Measurements from ENCODE around the gene PIPOX.

Gene PIPOX

DNA sequence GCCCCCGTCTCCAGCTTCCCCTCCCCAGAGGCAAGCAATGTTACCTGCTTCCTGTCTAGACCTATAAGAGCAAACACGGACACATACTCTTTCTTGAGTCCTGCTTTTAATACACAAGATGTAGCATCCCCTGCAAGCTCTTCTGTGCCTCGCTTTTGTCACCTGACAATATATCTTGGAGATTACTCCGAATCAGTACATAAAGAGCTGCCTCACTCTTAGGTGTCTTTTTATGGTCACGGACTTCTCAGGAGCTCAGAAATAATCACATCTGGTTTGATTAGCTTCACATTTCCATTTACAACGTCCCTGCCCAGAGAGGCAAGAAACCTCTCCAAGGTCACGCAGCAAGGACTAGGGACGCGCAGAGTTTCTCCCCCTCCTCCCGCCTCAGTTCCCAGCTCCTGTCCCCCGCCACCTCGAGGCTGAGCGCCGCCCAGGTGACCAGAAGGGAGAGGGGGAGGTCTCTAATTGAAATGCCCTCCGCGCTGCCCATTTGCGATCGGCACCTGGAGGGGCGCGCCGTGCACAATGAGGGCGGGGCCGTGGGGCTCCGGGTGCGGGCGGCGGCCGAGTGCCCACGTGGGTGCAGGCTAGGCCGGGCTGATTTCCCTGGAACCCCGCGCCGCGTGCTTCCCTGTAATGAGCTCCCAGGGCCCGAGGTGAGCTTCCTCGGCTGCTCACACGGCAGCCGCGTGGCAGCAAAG, 23.3 kb upstream of the PIPOX start:
- Histone ChIP-seq H3K36me3 (ENCODE audit: insufficient read depth) (no peaks in the 10 kb centered on the region), H3K27me3 (ENCODE audit: insufficient read depth, low read depth) (peaks cover 86% of the 10 kb centered on the region), H3K4me2 (no peak overlapping the region), H3K4me1 (ENCODE audit: low read depth, poor library complexity, severe bottlenecking) (no peaks in the 10 kb centered on the region), H2AFZ (ENCODE audit: low read depth) (no peak overlapping the region), H3K4me3 (IDR thresholded peaks at IDR 0.05; ENCODE audit: insufficient read depth, low read depth, low read length) (no peak overlapping the region), H3K79me2 (ENCODE audit: insufficient read depth, low read depth) (no peaks in the 10 kb centered on the region), H3K27ac (no peak overlapping the region), H4K20me1 (ENCODE audit: insufficient read depth) (no peaks in the 10 kb centered on the region), H3K9ac (no peak overlapping the region)
- no peak for TF ChIP-seq CTCF (conservative IDR thresholded peaks at IDR 0.05; ENCODE audit: low read depth, low read length)

DNA sequence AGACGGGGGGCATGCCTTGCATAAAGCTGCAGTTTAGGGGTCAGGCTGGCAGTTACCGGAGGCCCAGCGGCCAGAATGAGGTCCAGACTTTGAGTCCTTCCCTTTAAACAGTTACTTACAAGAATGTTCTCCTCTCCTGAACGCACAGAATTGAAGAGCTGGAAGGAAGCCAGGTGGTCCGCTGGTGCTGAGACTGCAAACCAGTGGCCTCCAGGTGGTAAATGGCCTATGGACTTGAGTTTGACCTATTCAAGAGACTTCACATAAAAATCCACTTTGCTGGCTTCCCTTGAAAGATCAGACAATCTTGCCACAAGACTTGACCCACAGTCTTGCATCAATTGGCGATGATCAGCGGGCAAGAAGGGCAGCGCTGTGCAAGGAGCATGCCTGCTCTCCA, 22.4 kb upstream of the PIPOX start:
- Histone ChIP-seq H3K4me2 (no peak overlapping the region), H3K27me3 (ENCODE audit: insufficient read depth, low read depth) (peaks cover 87% of the 10 kb centered on the region), H2AFZ (ENCODE audit: low read depth) (no peak overlapping the region), H4K20me1 (ENCODE audit: insufficient read depth) (no peaks in the 10 kb centered on the region), H3K79me2 (ENCODE audit: insufficient read depth, low read depth) (no peaks in the 10 kb centered on the region), H3K9ac (no peak overlapping the region), H3K27ac (no peak overlapping the region), H3K4me1 (ENCODE audit: low read depth, poor library complexity, severe bottlenecking) (no peaks in the 10 kb centered on the region), H3K36me3 (ENCODE audit: insufficient read depth) (no peaks in the 10 kb centered on the region), H3K4me3 (IDR thresholded peaks at IDR 0.05; ENCODE audit: insufficient read depth, low read depth, low read length) (no peak overlapping the region)
- no peak for TF ChIP-seq CTCF (conservative IDR thresholded peaks at IDR 0.05; ENCODE audit: low read depth, low read length)

GRCh38 chr17:29021226-29021625, 21.7 kb upstream of the PIPOX start:
- no peak overlapping the region for H3K9ac ChIP-seq
- TF ChIP-seq CTCF (conservative IDR thresholded peaks at IDR 0.05; ENCODE audit: low read depth, low read length), result no peak
- H3K36me3 ChIP-seq (ENCODE audit: insufficient read depth), result no peaks in the 10 kb centered on the region
- H3K79me2 ChIP-seq (ENCODE audit: insufficient read depth, low read depth), result no peaks in the 10 kb centered on the region
- H3K4me3 ChIP-seq (IDR thresholded peaks at IDR 0.05; ENCODE audit: insufficient read depth, low read depth, low read length), result no peak overlapping the region
- no peaks in the 10 kb centered on the region for H3K4me1 ChIP-seq (ENCODE audit: low read depth, poor library complexity, severe bottlenecking)
- no peak overlapping the region for H3K27ac ChIP-seq
- H2AFZ ChIP-seq (ENCODE audit: low read depth), result no peak overlapping the region
- H3K27me3 ChIP-seq (ENCODE audit: insufficient read depth, low read depth), result peaks cover 90% of the 10 kb centered on the region
- no peaks in the 10 kb centered on the region for H4K20me1 ChIP-seq (ENCODE audit: insufficient read depth)
- H3K4me2 ChIP-seq, result no peak overlapping the region

DNA sequence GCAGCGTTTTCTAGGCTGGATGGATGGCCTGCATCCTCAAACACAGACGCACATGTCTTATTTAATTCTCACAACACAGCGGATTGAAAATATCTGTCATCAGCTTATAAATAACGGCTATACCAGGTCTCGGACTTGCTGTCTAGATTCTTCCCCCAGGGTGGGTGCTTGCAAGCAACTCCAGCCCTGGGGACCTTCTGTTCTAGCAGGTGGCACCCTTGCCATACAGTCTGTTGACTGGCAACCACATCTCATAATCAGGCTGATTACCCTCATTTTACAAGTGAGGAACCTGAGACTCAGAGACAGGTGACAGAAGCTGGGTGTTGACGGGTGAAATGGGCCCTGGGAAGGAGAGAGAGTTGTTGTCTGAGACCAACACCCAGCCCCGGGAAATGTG, 20.9 kb upstream of the PIPOX start:
- Histone ChIP-seq H3K4me2 (no peak overlapping the region), H3K9ac (no peak overlapping the region), H2AFZ (ENCODE audit: low read depth) (no peak overlapping the region), H4K20me1 (ENCODE audit: insufficient read depth) (no peaks in the 10 kb centered on the region), H3K27me3 (ENCODE audit: insufficient read depth, low read depth) (peaks cover 89% of the 10 kb centered on the region), H3K36me3 (ENCODE audit: insufficient read depth) (no peaks in the 10 kb centered on the region), H3K4me1 (ENCODE audit: low read depth, poor library complexity, severe bottlenecking) (no peaks in the 10 kb centered on the region), H3K79me2 (ENCODE audit: insufficient read depth, low read depth) (no peaks in the 10 kb centered on the region), H3K27ac (no peak overlapping the region), H3K4me3 (IDR thresholded peaks at IDR 0.05; ENCODE audit: insufficient read depth, low read depth, low read length) (no peak overlapping the region)
- no peak for TF ChIP-seq CTCF (conservative IDR thresholded peaks at IDR 0.05; ENCODE audit: low read depth, low read length)
